ENCODE measurements around the gene SHROOM1.

The SHROOM1 gene

DNA sequence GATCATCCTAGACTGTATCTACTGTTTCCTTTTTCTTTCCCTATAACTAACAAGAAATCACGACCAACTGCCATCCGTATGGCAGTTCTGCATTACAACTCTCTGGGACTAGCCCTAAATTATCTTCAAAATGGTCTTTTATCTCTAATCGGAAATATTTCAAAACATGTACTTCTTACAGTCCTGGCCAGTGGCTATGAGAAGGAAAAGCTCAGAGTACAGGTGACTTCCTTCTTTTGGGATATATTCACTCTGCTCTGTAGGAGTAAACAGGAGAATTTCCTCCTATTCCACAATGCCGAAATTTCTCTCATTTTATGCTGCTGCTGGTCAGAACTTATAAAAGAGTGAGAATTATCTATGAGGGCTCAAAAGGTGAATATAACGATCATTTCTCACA lies 51.6 kb downstream of the SHROOM1 start:
- no peak for DNase-seq (ENCODE audit: extremely low read depth in 1 of 2, low read depth in 1 of 2)

DNA sequence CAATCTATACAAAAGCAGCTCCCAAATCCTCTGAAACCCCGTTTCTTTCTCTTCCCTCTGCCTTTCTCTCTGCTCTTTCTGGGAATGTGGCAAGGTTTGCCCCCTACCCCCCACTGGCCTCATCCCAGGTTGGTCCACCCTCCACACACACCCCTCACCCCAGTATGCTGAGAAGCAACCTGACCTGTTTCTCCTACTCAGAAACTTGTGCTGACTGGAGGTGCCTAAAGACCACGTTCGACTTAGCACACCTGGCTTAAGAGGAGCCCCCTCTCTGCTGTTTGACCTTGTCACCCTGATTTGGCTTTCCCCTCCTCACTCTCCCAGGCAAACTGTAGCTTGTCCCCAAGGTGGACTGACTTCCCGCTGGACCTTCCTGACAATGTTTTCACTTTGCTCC lies 52.3 kb downstream of the SHROOM1 start:
- DNase-seq (ENCODE audit: extremely low read depth in 1 of 2, low read depth in 1 of 2), result no peak

DNA sequence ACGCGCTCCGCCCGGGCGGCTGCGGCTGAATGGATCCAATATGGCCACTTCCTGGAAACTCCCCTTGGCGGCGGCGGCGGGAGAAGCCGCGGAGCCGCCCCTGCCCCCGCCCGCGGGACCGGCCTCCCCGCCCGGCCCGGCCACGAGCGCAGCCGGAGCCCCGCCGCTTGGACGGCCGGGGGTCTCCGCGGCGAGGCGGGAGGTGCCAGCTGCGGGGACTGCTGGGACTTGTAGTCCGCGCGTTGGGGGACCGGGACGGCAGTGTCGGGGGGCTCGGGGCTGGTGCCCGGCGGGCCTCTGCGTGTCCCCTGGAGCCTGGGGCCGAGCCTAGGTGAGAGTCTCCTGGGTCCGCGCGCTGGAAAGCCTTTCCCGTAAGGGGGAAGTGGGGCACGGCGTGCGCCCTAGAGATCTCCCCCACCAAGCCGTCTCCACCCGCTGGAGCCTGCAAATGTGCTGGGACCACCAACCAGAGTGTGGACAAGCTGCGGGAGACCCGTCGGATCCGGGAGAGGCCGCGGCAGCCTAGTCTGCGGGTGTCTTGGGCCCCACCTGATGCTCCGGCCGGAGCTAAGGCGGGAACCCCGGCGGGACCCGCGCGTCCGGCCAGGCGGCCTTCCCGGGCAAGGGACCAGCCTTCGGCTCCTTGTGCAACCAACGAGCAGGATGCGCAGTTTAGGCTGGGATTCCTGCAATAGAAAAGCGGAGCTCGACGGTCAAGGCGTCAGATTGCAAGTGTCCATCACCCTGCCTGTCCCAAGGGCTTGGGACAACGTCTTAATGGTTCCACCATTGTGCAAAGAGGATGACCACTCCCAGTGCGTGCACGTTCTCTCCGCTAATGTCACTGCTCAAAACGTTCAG lies 53.0 kb downstream of the SHROOM1 start, which contains the start of gene SEPTIN8:
Gene SEPTIN8, minus strand, starts transcription at position 31 of the 861 bp plus-strand sequence. CDS start 102 bp downstream, outside the sequence.
- DNase-seq (ENCODE audit: extremely low read depth in 1 of 2, low read depth in 1 of 2), result peak in 1 of 2 donors; percentile 5

DNA sequence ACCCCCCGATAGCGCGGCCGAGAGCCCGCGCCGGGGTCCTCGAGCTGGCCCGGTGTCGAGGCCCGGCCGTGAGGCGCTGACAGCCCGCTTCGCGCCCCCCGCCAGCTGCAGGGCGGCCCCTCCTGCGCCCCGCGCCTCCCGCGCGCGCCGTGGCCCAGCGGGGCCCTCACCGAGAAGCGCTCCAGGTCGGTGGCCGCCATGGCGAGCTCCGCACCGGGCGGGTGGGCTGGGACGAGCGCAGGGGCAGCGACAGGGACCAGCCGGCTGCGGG lies 53.6 kb downstream of the SHROOM1 start:
- no peak for DNase-seq (ENCODE audit: extremely low read depth in 1 of 2, low read depth in 1 of 2)

- DNase-seq (ENCODE audit: extremely low read depth in 1 of 2, low read depth in 1 of 2), result no peak
Measured at GRCh38 chr5:132776131-132776937, 54.1 kb downstream of the SHROOM1 start.

- no peak for DNase-seq (ENCODE audit: extremely low read depth in 1 of 2, low read depth in 1 of 2)
Measured at GRCh38 chr5:132775476-132775961, 54.9 kb downstream of the SHROOM1 start.

GRCh38 chr5:132774896-132775295 lies 55.6 kb downstream of the SHROOM1 start:
- no peak for DNase-seq (ENCODE audit: extremely low read depth in 1 of 2, low read depth in 1 of 2)

- no peak for DNase-seq (ENCODE audit: extremely low read depth in 1 of 2, low read depth in 1 of 2)
Measured at GRCh38 chr5:132774406-132774805, 56.0 kb downstream of the SHROOM1 start.

DNA sequence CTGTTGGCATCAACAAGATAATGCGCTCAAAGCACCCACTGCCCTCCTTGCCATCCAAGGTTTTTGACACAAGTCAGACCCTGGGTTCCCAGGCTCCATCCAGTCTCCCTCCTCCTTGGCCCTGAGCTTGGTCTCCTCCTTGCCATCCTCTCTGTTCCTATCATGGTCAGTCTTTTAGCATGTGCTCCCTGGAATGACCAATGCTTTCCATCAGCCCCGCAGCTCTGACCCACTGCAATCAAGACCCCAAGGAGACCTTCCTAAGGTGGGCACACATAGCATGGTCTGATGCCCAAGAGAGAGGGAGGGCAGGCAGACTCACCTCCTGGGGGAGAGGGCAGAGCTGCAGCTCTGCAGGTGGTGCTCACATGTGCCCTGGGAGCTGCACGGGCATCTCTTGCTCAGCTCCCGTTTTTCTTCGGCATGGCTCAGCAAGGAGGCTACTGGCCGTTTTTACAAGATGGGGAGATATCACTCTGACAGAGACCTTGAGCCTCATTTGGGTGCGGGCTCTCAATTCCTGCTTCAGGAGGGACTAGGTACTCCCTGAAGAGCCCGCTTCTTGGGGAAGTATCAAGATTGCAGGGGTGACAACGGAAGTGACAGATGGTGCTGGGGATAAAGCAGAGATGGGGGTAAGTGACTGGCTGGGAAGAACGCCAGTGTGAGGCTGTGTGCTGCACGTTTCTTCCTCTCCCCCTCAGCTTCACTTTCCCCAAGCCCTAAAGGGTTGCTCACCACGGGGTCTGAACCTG lies 56.7 kb downstream of the SHROOM1 start:
- no peak for DNase-seq (ENCODE audit: extremely low read depth in 1 of 2, low read depth in 1 of 2)

DNA sequence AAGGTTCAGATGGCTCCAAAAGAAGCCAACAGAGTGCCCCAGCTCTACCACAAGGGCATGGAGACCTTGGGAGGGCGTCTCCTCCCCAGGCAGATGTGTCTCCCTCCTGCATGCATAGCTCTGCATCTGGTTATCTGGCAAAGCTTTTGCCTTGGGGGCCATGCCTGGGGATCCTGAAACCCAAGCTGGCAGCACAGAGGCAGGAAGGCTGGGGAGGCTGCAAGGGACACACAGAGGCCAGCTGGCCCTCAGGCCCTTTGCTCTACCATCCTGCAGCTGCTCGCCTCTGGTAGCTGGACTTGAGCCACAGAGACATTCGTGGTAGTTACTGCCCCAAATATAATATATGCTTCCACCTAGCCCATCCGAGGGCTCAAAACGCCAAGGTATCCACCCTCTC lies 57.3 kb downstream of the SHROOM1 start:
- DNase-seq (ENCODE audit: extremely low read depth in 1 of 2, low read depth in 1 of 2), result no peak

DNA sequence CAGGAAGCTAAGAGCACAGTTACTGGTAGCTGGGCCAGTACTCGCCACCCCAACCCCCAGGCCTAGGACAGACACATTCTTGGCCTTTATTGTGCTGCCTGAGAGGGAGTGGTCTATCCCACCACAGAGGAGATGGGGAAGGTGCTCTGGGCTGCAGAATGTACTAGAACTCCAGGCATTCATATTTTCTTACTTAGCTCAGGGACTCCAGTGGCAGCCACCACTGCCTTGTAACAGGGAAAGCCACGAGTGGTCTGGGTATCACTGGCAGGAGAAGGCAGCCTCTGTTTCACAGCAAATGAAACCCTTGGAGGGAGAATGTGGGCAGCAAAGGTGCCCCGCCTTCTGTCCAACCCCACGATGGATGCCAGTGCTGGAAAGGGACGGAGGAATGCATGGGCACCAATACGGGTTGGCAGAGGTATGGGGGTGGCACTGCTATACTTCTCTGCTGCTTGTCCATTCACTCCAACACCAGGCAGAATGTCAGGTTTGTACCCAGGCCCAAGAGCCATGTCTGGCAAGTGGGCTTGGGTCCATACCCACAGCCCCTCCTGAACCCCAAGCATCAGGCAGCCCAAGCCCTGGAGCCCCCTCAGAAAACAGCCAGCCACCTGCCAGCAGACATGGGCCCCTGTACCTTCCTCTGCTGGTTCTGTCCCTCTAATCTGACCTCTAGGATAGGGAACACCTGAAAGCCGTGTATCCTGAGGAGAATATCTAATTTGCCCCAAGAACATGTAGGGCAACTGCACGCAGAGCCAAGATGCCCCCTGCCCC lies 58.0 kb downstream of the SHROOM1 start:
- DNase-seq (ENCODE audit: extremely low read depth in 1 of 2, low read depth in 1 of 2), result no peak

All from activated CD8-positive, alpha-beta memory T cell treated with anti-CD3 and anti-CD28 coated beads for 1 hour (primary cell).